ENCODE measurements around the gene IFT27.

DNA sequence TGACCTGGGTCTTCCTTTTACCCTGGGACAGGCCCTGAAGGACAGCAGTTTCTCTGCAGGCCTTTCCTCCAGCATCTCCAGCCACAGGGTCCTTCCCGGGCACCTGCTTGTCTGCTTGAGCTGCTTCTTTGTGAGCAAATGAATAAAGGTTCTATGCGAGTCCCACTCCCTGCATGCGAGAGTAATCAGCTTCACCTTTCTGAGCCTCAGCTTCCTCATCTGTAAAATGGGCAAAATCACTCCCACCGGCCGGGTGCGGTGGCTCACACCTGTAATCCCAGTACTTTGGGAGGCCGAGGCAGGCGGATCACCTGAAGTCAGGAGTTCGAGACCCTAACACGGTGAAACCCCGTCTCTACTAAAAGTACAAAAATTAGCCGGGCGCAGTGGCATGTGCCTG lies 31.1 kb downstream of the IFT27 start:
- TF ChIP-seq CTCF (conservative IDR thresholded peaks at IDR 0.05; ENCODE audit: low read depth in 2 of 2) (no peak), POLR2AphosphoS5 (IDR thresholded peaks at IDR 0.05; ENCODE audit: low read depth) (no peak)

Measured in GM23338 (cell line).